GM19455 (cell line): ENCODE results near the gene FASTKD3.

Source experiments
- ATAC-seq: cut with Tn5 transposase; IDR thresholded peaks from one replicate; pipeline ENCODE4 v1.9.1; 2021; ENCODE audit not compliant: unreplicated experiment

The FASTKD3 gene

GRCh38 chr5:7850395-7851239 is 18.2 kb downstream of the FASTKD3 start, which contains the start of gene CFAP90:
Gene CFAP90, minus strand, starts transcription at chr5:7851133. Its CDS starts 112 bp downstream, at chr5:7851021.
- no peak for ATAC-seq

GRCh38 chr5:7849681-7850394 is 19.0 kb downstream of the FASTKD3 start:
- no peak for ATAC-seq

- ATAC-seq, result no peak
Observed at GRCh38 chr5:7848296-7848695, 20.5 kb downstream of the FASTKD3 start.

GRCh38 chr5:7846327-7846726 is 22.5 kb downstream of the FASTKD3 start:
- no peak for ATAC-seq

GRCh38 chr5:7845557-7845956 is 23.3 kb downstream of the FASTKD3 start:
- no peak for ATAC-seq

GRCh38 chr5:7844901-7845300 is 23.9 kb downstream of the FASTKD3 start:
- ATAC-seq, result no peak

- no peak for ATAC-seq
Observed at GRCh38 chr5:7842531-7842930, 26.3 kb downstream of the FASTKD3 start.

GRCh38 chr5:7837403-7837802 is 31.4 kb downstream of the FASTKD3 start:
- no peak for ATAC-seq

GRCh38 chr5:7834982-7835381 is 33.8 kb downstream of the FASTKD3 start:
- ATAC-seq, result no peak

GRCh38 chr5:7828269-7828668 is 40.6 kb downstream of the FASTKD3 start:
- ATAC-seq, result no peak

GRCh38 chr5:7827610-7828009 is 41.2 kb downstream of the FASTKD3 start:
- no peak for ATAC-seq

- ATAC-seq, result no peak
Observed at GRCh38 chr5:7825630-7826029, 43.2 kb downstream of the FASTKD3 start.

- no peak for ATAC-seq
Observed at GRCh38 chr5:7824995-7825394, 43.8 kb downstream of the FASTKD3 start.

GRCh38 chr5:7823594-7823993 is 45.2 kb downstream of the FASTKD3 start:
- ATAC-seq, result no peak

GRCh38 chr5:7822449-7822848 is 46.4 kb downstream of the FASTKD3 start:
- ATAC-seq, result no peak

GRCh38 chr5:7816535-7816901 is 52.3 kb downstream of the FASTKD3 start:
- peak; percentile 24 for ATAC-seq

- peak; percentile 98 for ATAC-seq
Observed at GRCh38 chr5:7815892-7816534, 52.8 kb downstream of the FASTKD3 start.

GRCh38 chr5:7814816-7815215 is 54.0 kb downstream of the FASTKD3 start:
- ATAC-seq, result no peak

- ATAC-seq, result no peak
Observed at GRCh38 chr5:7813576-7813975, 55.3 kb downstream of the FASTKD3 start.

- no peak for ATAC-seq
Observed at GRCh38 chr5:7813007-7813406, 55.8 kb downstream of the FASTKD3 start.

GRCh38 chr5:7811715-7812114 is 57.1 kb downstream of the FASTKD3 start:
- ATAC-seq, result no peak
